HG02973 (cell line): ENCODE data around the gene HIVEP2.

Experiments
- ATAC-seq: cut with Tn5 transposase; IDR thresholded peaks from one replicate; pipeline ENCODE4 v1.9.1; 2021; ENCODE audit warnings: moderate library complexity; ENCODE audit not compliant: unreplicated experiment

Gene HIVEP2

DNA sequence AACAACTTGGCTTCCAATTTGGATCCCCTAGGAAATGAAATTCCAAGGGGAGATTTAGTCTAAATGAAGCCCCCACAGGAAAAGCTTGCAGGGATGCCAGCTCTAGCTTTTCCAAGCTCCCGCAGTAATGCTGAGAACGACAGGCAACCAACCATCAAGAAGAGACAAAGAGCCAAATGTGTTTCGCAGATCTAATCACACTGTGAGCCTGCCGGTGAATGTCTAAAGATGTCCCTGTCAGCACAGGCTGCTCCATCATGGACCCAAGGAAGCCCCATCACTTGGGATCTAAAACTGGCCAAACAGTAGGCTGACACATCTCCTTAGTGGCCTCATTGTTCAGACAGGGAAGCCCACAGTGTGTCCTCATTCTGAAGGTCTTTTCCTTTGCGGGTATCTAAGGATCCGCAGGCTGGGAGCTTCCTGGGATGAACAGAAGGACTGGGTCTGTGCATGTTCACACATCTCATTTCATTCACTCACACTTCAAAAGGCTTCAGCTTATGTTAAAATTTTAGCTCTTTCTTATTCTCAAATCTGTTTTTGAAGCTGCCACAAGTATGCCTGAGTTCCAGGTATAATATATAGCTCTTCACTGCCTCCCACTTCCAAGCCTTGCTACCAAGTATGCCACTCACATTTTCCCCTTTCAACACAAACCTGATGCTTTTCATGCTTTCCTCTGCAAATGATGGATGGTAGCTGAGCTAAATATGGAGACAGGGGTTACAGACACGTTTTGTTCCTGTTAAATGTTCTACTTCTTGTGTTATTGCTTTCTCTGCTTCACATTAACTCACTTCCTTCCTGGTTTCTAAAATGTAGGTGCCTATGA lies 229.8 kb downstream of the HIVEP2 start:
- ATAC-seq: no peak

DNA sequence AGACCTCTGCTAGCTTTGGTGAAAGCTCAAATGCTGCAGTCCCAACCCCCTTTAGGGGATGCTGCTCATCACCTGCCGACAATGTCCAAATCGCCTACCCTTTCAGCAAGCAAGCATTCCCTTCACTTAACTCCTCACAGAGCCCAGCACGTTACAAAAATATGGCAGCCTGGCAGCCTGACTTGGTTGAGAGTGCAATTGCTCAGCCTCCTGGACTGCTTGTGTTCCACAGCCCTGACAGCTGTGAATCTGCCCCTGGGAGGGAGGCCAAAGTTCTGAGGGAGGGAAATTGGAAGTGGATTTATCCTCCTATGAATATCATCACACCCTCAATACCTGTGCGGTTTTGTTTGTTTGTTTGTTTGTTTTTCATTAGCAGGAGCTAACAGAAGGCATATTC lies 231.0 kb downstream of the HIVEP2 start:
- no peak for ATAC-seq

DNA sequence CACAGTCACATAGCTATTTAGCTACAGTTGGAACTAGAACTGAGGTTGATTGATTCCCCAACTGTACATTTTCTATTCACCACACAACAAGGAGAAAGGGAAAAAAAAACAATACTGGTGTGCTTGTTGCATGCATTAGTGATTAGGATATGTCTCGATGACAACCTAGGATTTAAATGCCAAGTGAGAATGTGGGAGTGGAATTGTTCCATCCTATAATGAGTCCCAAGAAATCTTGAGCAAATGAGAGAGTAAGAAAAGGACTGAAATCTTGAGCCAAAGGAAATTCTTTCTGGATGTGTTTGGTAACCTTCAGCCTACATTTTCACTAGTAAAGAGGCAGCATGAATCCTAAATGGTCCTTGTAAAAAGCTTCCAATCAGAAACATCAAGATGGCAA lies 232.7 kb downstream of the HIVEP2 start:
- ATAC-seq: no peak

DNA sequence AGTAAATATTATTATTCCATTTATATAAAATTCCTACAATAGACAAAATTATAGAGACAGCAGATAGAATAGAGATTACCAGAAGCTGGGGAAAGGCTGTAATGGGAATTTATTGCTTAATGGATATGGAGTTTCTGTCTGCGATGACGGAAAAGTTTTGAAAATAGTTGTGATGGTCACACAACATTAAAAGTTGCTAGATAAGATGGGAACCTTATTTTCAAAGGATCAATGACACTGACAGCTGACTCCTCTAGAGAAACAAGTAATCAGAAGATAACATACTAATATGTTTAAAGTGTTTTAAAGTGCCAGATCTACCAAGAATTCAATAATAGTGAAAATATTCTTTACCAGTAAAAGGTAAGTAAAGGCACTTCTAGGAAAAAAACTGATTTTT lies 236.3 kb downstream of the HIVEP2 start:
- ATAC-seq: no peak

DNA sequence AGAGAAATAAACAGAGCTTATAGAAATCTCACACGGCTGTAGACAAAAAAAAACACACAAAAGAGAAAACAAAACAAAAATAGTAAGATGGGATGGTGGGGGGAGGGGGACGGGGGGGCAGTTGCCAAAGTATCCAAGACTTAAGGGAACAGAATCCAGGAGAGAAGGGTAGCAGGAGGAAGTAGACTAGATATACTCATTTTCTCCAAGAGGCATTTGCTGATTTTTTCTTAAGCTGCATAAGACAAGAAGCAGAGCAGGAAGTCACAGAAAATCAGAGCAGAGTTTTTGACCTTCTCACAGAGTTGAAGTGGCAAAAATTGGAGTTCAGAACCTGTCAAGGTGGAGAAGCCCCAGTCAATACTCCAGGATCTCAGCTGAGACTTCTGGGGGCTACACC lies 237.7 kb downstream of the HIVEP2 start:
- no peak for ATAC-seq

DNA sequence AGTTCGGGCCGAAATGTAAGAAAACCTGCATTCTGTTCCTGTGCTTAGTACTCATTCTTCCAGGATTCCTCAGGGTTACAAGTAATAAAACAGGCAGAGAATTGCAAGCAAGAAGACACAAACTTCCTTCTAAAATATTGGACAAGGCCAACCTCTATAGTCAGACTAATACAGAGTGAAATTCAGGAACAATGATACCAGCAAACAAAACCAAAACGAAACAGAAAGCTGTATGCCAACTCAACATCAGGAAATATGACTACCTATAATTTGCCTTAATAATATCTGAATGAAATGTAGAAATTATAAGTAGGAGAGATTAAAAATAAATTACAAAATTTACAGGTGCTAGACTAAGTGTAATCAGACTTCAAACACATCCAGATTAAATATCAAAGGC lies 238.8 kb downstream of the HIVEP2 start:
- no peak for ATAC-seq

DNA sequence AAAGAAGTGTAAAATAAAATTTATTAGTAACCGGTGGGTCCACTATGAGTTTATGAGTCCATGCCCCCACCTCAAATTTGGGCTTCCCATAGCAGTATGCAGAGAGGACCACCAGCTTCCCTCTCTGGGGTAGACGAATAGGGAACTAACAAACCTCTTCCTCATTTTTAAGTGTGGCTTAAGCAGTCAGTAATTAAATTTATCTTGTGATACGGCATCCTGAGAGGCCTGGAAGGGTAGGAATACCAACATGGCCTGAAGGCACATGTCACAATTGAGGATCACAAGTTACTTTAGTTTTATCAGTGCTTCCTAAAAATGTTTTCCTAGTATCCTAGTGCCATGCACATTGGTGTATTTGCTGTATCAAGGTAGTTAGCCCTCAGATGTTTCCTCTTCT lies 239.9 kb downstream of the HIVEP2 start:
- ATAC-seq: no peak

DNA sequence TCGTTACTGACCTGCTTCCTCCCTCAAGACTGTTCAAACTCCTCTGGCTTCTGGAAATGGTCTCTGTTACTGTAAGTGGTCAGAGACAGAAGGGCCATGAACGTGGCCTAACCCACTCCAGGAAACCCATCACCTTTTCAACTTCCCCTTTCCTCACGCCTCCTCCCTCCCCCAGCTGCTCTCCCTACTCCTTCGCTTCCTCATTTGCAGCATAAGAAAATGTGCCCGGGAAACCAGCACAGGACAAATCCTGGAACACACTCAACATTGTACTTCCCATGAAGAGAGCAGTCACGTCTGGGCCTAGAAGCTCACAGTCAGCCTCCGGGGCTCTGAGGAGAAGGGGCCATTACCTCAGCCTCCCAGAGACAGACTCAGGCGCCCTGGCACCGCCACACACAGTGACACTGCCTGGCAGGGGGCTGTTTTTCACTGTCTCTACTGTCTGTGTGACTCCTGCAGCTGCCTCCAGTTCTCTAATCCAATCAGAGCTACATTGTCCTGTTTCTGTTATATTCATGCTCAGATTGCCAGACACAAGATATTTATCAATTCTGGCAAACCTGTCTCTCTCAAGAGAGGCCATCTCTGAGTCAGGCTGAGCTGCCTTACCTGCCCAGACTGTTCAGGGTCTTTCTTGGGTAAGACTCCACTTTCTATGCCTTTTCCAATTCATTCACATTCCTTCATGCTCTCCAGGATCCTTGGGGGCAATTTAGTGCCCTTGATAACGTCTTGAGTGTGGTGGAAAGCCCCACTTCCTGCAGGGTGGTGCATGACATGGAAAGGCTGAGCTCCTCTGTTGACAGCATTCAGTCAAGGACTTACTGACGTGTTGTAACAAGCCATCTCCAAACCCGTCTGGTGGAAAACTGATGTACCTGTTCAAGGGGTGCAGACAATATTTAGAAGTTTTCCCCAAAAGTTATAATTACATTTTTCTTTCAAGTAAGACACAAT lies 242.2 kb downstream of the HIVEP2 start:
- ATAC-seq: no peak
